GM23338 (cell line): ENCODE measurements around the gene ZNF831. TPM values are rescaled to one million over a fixed set of nuclear protein-coding genes. Genes with fewer than 3 reads are reported as not detected.

Experiments
- ATAC-seq: fragments of 200-7000 bp; cut with Tn5 transposase; 3 replicates; pipeline ENCODE4 v1.9.1; 2020
- DNase-seq: peaks from one replicate; pipeline ENCODE4 v3.0.0-alpha.2; 2015; ENCODE audit warnings: low spot score
- H2AFZ ChIP-seq: fragments of 200-600 bp; sonication (generic); 2 replicates; pipeline ENCODE4 v1.8.0; 2016; ENCODE audit warnings: antibody characterized with exemption, mild to moderate bottlenecking, moderate library complexity
- H3F3A ChIP-seq: fragments of 200-600 bp; sonication (generic); replicated peaks from 2 replicates; pipeline ENCODE4 v1.8.0; 2017; ENCODE audit warnings: antibody characterized with exemption, mixed run types, low read depth
- H3K27ac ChIP-seq: fragments of 200-600 bp; sonication (generic); 2 replicates; pipeline ENCODE4 v1.6.1; 2016; ENCODE audit warnings: low read depth
- H3K27me3 ChIP-seq: fragments of 200-600 bp; sonication (generic); 2 replicates; pipeline ENCODE4 v1.8.0; 2016; ENCODE audit warnings: mild to moderate bottlenecking, mixed run types, moderate library complexity; ENCODE audit not compliant: insufficient read depth
- H3K36me3 ChIP-seq: fragments of 200-600 bp; sonication (generic); 2 replicates; pipeline ENCODE4 v1.8.0; 2016; ENCODE audit warnings: mild to moderate bottlenecking; ENCODE audit not compliant: insufficient read depth
- H3K4me1 ChIP-seq: fragments of 200-600 bp; sonication (generic); 2 replicates; pipeline ENCODE4 v1.8.0; 2016; ENCODE audit warnings: mild to moderate bottlenecking, moderate library complexity; ENCODE audit not compliant: insufficient read depth
- H3K4me2 ChIP-seq: fragments of 200-600 bp; sonication (generic); 2 replicates; pipeline ENCODE4 v1.7.1; 2017; ENCODE audit warnings: mixed run types
- H3K4me3 ChIP-seq: fragments of 200-600 bp; sonication (generic); 2 replicates; pipeline ENCODE4 v1.6.1; 2016; ENCODE audit warnings: mixed run types
- H3K79me2 ChIP-seq: fragments of 200-600 bp; sonication (generic); replicated peaks from 2 replicates; pipeline ENCODE4 v1.8.0; 2017; ENCODE audit warnings: mild to moderate bottlenecking; ENCODE audit not compliant: insufficient read depth
- H3K9me2 ChIP-seq: fragments of 200-600 bp; sonication (generic); 2 replicates; pipeline ENCODE4 v1.8.0; 2017; ENCODE audit not compliant: insufficient read depth
- H4K20me1 ChIP-seq: fragments of 200-600 bp; sonication (generic); replicated peaks from 2 replicates; pipeline ENCODE4 v1.8.0; 2017; ENCODE audit warnings: mild to moderate bottlenecking; ENCODE audit not compliant: insufficient read depth
- H3K27ac Mint-ChIP-seq: 2 replicates; pipeline ENCODE4 v1.8.0; 2020; ENCODE audit warnings: inconsistent platforms, mild to moderate bottlenecking, moderate library complexity, mixed read lengths
- H3K27me3 Mint-ChIP-seq: 3 replicates; pipeline ENCODE4 v1.8.0; 2022; ENCODE audit warnings: low read depth, mild to moderate bottlenecking, moderate library complexity, mixed read lengths, inconsistent platforms; ENCODE audit not compliant: insufficient read depth, poor library complexity
- H3K36me3 Mint-ChIP-seq: 3 replicates; pipeline ENCODE4 v1.8.0; 2021; ENCODE audit warnings: low read depth, mild to moderate bottlenecking, inconsistent platforms, moderate library complexity, mixed read lengths
- H3K4me1 Mint-ChIP-seq: 3 replicates; pipeline ENCODE4 v1.8.0; 2020; ENCODE audit warnings: mild to moderate bottlenecking, inconsistent platforms, mixed read lengths
- H3K4me3 Mint-ChIP-seq: 3 replicates; pipeline ENCODE4 v1.8.0; 2021; ENCODE audit warnings: moderate library complexity, mild to moderate bottlenecking, inconsistent platforms, mixed read lengths
- H3K9me3 Mint-ChIP-seq: 3 replicates; pipeline ENCODE4 v1.8.0; 2020; ENCODE audit warnings: moderate library complexity, mild to moderate bottlenecking, inconsistent platforms, mixed read lengths
- CREB1 ChIP-seq: fragments of 250-450 bp; sonication (Bioruptor Pico); IDR thresholded peaks from 2 replicates; pipeline ENCODE4 v1.5.0; 2020; ENCODE audit warnings: low read depth, mild to moderate bottlenecking, moderate library complexity
- EZH2 ChIP-seq: fragments of 200-600 bp; sonication (generic); IDR thresholded peaks from one replicate; pipeline ENCODE4 v1.8.0; 2017; ENCODE audit warnings: antibody characterized with exemption, mild to moderate bottlenecking, low read depth; ENCODE audit not compliant: unreplicated experiment
- EZH2phosphoT487 ChIP-seq: fragments of 200-600 bp; sonication (generic); IDR thresholded peaks from one replicate; pipeline ENCODE4 v1.8.1; 2018; ENCODE audit warnings: antibody characterized with exemption; ENCODE audit not compliant: unreplicated experiment
- JUNB ChIP-seq: IDR thresholded peaks from one replicate; pipeline ENCODE4 v1.6.1; 2016; ENCODE audit warnings: antibody characterized with exemption; ENCODE audit not compliant: unreplicated experiment
- POLR2AphosphoS5 ChIP-seq: IDR thresholded peaks from 2 replicates; pipeline ENCODE4 v1.6.1; 2016; ENCODE audit warnings: antibody characterized with exemption, low read depth
- STAT1 ChIP-seq: IDR thresholded peaks from one replicate; pipeline ENCODE4 v1.6.1; 2016; ENCODE audit warnings: antibody characterized with exemption; ENCODE audit not compliant: unreplicated experiment
- ZNF114 ChIP-seq: fragments of 250-450 bp; sonication (Bioruptor Pico); IDR thresholded peaks from 2 replicates; pipeline ENCODE4 v1.5.0; 2020; ENCODE audit warnings: mild to moderate bottlenecking, moderate library complexity
- polyA plus RNA-seq: library from polyadenylated mRNA; unstranded; fragments of >200 nt; fragmentation: Nextera tagmentation; extraction: Ambion mirVana; gene quantifications from 2 replicates; pipeline ENCODE4 v1.2.1, GENCODE V29; 2016
- total RNA-seq: library from RNA; depleted of rRNA; stranded (reverse); fragments of >200 nt; shearing (Covaris generic); gene quantifications from 2 replicates; pipeline ENCODE4 v1.2.3, GENCODE V29; 2014
- TF ChIP-seq, protein P1 (sequence below), 2 experiments: fragments of 200-600 bp in 1 of 2; sonication (generic) in 1 of 2; conservative IDR thresholded peaks; 2 replicates each; pipeline versions ENCODE4 v1.5.1 to v1.6.1; 2016 to 2017; ENCODE audit warnings: antibody characterized with exemption in 2 of 2, low read depth in 2 of 2, mild to moderate bottlenecking in 2 of 2, moderate library complexity in 1 of 2
- TF ChIP-seq, protein P2 (sequence below): IDR thresholded peaks from 2 replicates; pipeline ENCODE4 v1.6.1; 2016; ENCODE audit warnings: antibody characterized with exemption
- TF ChIP-seq, protein P3 (sequence below): fragments of 250-450 bp; sonication (Bioruptor Pico); IDR thresholded peaks from 2 replicates; pipeline ENCODE4 v1.5.0; 2020; ENCODE audit warnings: mild to moderate bottlenecking, moderate library complexity

Gene ZNF831
- total and polyA plus RNA-seq, 2 experiments from 2014 or later = not detected

DNA sequence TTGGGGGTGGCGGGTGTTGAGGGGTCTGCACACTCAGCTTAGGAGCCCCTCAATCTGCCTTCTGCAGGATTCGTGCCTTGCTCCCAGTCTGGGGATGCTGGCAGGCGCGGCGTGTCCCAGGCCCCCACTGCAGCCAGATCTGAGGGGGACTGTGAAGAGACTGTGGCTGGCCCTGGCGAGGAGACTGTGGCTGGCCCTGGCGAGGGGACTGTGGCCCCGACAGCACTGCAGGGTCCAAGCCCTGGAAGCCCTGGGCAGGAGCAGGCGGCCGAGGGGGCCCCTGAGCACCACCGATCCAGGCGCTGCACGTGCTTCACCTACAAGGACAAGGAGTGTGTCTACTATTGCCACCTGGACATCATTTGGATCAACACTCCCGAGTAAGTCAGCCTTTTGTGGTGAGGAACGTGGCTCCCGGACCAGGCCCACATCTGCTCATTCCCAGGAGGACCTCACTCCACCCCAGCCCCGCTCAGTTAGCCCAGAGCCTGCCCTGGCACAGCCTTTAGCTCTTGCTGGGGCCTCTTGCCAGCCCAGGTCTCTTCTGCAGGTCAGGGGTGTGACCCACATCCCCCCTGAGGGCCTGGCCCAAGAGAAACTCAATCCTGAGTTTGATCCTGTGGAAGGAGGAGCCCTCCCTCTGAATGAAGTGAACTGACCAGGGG lies 137.9 kb downstream of the ZNF831 start (continued):
- TF ChIP-seq, protein P1, sequence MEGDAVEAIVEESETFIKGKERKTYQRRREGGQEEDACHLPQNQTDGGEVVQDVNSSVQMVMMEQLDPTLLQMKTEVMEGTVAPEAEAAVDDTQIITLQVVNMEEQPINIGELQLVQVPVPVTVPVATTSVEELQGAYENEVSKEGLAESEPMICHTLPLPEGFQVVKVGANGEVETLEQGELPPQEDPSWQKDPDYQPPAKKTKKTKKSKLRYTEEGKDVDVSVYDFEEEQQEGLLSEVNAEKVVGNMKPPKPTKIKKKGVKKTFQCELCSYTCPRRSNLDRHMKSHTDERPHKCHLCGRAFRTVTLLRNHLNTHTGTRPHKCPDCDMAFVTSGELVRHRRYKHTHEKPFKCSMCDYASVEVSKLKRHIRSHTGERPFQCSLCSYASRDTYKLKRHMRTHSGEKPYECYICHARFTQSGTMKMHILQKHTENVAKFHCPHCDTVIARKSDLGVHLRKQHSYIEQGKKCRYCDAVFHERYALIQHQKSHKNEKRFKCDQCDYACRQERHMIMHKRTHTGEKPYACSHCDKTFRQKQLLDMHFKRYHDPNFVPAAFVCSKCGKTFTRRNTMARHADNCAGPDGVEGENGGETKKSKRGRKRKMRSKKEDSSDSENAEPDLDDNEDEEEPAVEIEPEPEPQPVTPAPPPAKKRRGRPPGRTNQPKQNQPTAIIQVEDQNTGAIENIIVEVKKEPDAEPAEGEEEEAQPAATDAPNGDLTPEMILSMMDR (conservative IDR thresholded peaks at IDR 0.05; ENCODE audit: low read depth in 2 of 2) = no peak
- TF ChIP-seq, protein P2, sequence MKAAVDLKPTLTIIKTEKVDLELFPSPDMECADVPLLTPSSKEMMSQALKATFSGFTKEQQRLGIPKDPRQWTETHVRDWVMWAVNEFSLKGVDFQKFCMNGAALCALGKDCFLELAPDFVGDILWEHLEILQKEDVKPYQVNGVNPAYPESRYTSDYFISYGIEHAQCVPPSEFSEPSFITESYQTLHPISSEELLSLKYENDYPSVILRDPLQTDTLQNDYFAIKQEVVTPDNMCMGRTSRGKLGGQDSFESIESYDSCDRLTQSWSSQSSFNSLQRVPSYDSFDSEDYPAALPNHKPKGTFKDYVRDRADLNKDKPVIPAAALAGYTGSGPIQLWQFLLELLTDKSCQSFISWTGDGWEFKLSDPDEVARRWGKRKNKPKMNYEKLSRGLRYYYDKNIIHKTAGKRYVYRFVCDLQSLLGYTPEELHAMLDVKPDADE = no peak
- no peak for TF ChIP-seq CREB1 (CRISPR knock-in tag)
- TF ChIP-seq EZH2phosphoT487 = no peak
- TF ChIP-seq POLR2AphosphoS5 = no peak
- no peak for TF ChIP-seq ZNF114 (CRISPR knock-in tag)
- TF ChIP-seq EZH2 = no peak
- TF ChIP-seq JUNB = no peak

DNA sequence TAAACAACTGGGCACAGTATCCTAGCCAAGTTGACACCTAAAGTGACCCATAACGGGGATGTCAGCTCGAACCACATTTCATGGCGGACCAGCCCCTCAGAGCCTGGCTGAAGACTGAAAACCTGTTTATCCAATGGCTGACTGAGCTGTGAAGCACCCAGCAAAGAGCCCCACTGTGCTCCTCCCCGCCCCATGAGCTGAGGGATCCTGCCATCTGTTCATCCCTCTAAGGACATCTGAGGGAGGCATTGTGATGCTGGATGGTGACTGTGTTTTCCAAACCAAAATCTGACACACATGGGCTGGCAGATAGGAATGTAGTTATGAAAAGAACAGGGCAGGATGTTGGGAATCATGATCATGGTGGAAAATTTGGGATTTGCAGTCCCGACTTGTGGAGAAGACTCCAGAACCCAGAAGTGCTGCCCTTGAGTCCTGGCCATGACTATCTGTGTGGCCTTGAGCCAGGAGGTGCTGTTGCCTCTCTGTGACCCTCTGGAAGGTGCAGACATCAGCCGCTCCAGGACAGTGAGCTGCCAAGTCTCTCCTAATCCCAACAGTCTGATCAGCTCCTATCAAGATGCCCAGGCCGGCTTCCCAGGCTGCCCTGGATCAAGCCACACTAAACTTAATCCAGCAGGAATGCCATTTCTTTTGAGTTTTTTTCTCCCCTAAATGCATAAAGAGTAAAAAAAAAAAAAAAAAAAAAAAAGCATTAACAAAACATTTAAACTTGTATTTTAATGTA lies 142.5 kb downstream of the ZNF831 start:
- Histone ChIP-seq H2AFZ (no peak overlapping the region), H3K79me2 (no peaks in the 10 kb centered on the region), H3F3A (no peaks in the 10 kb centered on the region), H3K36me3 (no peaks in the 10 kb centered on the region), H3K9me2 (peaks cover 10% of the 10 kb centered on the region), H3K4me3 (no peak overlapping the region), H3K4me1 (no peaks in the 10 kb centered on the region), H3K27ac (no peak overlapping the region), H3K4me2 (no peak overlapping the region), H4K20me1 (no peaks in the 10 kb centered on the region), H3K27me3 (peaks cover 32% of the 10 kb centered on the region)
- no peaks in the 10 kb centered on the region for H3K4me1 Mint-ChIP-seq
- no peak overlapping the region for H3K4me3 Mint-ChIP-seq
- H3K27ac Mint-ChIP-seq = no peak overlapping the region
- H3K9me3 Mint-ChIP-seq = no peaks in the 10 kb centered on the region
- H3K27me3 Mint-ChIP-seq = peaks cover 26% of the 10 kb centered on the region
- ATAC-seq = no peak
- DNase-seq = no peak
- H3K36me3 Mint-ChIP-seq = no peaks in the 10 kb centered on the region
- TF ChIP-seq EZH2phosphoT487 (no peak), POLR2AphosphoS5 (no peak), EZH2 (no peak), STAT1 (no peak), CREB1 (CRISPR knock-in tag) (no peak)
- TF ChIP-seq, protein P2 = no peak
- TF ChIP-seq, protein P3, sequence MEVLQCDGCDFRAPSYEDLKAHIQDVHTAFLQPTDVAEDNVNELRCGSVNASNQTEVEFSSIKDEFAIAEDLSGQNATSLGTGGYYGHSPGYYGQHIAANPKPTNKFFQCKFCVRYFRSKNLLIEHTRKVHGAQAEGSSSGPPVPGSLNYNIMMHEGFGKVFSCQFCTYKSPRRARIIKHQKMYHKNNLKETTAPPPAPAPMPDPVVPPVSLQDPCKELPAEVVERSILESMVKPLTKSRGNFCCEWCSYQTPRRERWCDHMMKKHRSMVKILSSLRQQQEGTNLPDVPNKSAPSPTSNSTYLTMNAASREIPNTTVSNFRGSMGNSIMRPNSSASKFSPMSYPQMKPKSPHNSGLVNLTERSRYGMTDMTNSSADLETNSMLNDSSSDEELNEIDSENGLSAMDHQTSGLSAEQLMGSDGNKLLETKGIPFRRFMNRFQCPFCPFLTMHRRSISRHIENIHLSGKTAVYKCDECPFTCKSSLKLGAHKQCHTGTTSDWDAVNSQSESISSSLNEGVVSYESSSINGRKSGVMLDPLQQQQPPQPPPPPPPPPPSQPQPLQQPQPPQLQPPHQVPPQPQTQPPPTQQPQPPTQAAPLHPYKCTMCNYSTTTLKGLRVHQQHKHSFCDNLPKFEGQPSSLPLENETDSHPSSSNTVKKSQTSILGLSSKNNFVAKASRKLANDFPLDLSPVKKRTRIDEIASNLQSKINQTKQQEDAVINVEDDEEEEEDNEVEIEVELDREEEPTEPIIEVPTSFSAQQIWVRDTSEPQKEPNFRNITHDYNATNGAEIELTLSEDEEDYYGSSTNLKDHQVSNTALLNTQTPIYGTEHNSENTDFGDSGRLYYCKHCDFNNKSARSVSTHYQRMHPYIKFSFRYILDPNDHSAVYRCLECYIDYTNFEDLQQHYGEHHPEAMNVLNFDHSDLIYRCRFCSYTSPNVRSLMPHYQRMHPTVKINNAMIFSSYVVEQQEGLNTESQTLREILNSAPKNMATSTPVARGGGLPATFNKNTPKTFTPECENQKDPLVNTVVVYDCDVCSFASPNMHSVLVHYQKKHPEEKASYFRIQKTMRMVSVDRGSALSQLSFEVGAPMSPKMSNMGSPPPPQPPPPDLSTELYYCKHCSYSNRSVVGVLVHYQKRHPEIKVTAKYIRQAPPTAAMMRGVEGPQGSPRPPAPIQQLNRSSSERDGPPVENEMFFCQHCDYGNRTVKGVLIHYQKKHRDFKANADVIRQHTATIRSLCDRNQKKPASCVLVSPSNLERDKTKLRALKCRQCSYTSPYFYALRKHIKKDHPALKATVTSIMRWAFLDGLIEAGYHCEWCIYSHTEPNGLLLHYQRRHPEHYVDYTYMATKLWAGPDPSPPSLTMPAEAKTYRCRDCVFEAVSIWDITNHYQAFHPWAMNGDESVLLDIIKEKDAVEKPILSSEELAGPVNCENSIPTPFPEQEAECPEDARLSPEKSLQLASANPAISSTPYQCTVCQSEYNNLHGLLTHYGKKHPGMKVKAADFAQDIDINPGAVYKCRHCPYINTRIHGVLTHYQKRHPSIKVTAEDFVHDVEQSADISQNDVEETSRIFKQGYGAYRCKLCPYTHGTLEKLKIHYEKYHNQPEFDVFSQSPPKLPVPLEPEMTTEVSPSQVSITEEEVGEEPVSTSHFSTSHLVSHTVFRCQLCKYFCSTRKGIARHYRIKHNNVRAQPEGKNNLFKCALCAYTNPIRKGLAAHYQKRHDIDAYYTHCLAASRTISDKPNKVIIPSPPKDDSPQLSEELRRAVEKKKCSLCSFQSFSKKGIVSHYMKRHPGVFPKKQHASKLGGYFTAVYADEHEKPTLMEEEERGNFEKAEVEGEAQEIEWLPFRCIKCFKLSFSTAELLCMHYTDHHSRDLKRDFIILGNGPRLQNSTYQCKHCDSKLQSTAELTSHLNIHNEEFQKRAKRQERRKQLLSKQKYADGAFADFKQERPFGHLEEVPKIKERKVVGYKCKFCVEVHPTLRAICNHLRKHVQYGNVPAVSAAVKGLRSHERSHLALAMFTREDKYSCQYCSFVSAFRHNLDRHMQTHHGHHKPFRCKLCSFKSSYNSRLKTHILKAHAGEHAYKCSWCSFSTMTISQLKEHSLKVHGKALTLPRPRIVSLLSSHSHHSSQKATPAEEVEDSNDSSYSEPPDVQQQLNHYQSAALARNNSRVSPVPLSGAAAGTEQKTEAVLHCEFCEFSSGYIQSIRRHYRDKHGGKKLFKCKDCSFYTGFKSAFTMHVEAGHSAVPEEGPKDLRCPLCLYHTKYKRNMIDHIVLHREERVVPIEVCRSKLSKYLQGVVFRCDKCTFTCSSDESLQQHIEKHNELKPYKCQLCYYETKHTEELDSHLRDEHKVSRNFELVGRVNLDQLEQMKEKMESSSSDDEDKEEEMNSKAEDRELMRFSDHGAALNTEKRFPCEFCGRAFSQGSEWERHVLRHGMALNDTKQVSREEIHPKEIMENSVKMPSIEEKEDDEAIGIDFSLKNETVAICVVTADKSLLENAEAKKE (CRISPR knock-in tag) = no peak
